SK-N-SH (cell line): ENCODE measurements around the gene POU4F3. TPM values are rescaled to one million over a fixed set of nuclear protein-coding genes. Genes with fewer than 3 reads are reported as not detected.

ENCODE experiments used
- CTCF ChIA-PET: fragments of 300-600, 350-600 bp; formaldehyde crosslinking; extraction: SDS; loops from one replicate; lab custom pipeline; 2021; lab: Yijun Ruan, JAX
- POLR2A ChIA-PET: fragments of 350-600 bp; sonication (Branson Sonifier 250); formaldehyde crosslinking; extraction: SDS; loops from one replicate; lab custom pipeline; 2020; ENCODE audit warnings: antibody characterized with exemption, inconsistent platforms; lab: Yijun Ruan, JAX
- DNase-seq: peaks from one replicate; pipeline ENCODE4 v3.0.0; 2012
- H2AFZ ChIP-seq: fragments of 200-600 bp; sonication (generic); 2 replicates; pipeline ENCODE4 v1.8.1; 2016; ENCODE audit warnings: antibody characterized with exemption, mild to moderate bottlenecking, low read depth
- H3F3A ChIP-seq: fragments of 200-600 bp; sonication (generic); replicated peaks from 2 replicates; pipeline ENCODE3; 2016; ENCODE audit warnings: antibody characterized with exemption, mild to moderate bottlenecking; ENCODE audit not compliant: insufficient read depth
- H3K27ac ChIP-seq, 2 experiments: fragments of 200-500 bp in 1 of 2; fragments of 200-600 bp in 1 of 2; sonication (Bioruptor generic) in 1 of 2; sonication (generic), shearing (Covaris generic) in 1 of 2; 2 replicates each; pipeline versions ENCODE4 v1.5.1 to v1.6.1; 2014 to 2016; ENCODE audit warnings: low read depth in 2 of 2, inconsistent platforms in 1 of 2, low read length in 1 of 2, mild to moderate bottlenecking in 1 of 2, mixed read lengths in 1 of 2
- H3K27me3 ChIP-seq: fragments of 200-600 bp; sonication (generic), shearing (Covaris generic); 2 replicates; pipeline ENCODE4 v1.6.1; 2016; ENCODE audit warnings: mixed run types; ENCODE audit not compliant: insufficient read depth
- H3K36me3 ChIP-seq, 2 experiments: fragments of 200-500 bp in 1 of 2; fragments of 200-600 bp in 1 of 2; sonication (Bioruptor generic) in 1 of 2; sonication (generic) in 1 of 2; replicated peaks in 1 of 2; 2 replicates each; pipeline versions ENCODE3 to v1.5.1; 2014 to 2016; ENCODE audit warnings: low read length in 1 of 2, mild to moderate bottlenecking in 1 of 2; ENCODE audit not compliant: insufficient read depth in 2 of 2, control insufficient read depth in 1 of 2
- H3K4me1 ChIP-seq, 2 experiments: fragments of 200-500 bp in 1 of 2; fragments of 200-600 bp in 1 of 2; sonication (Bioruptor generic) in 1 of 2; sonication (generic), shearing (Covaris generic) in 1 of 2; 2 replicates each; pipeline versions ENCODE4 v1.5.1 to v1.6.1; 2014 to 2016; ENCODE audit warnings: low read depth in 1 of 2, low read length in 1 of 2, mixed run types in 1 of 2; ENCODE audit not compliant: insufficient read depth in 2 of 2, control insufficient read depth in 1 of 2
- H3K4me2 ChIP-seq: fragments of 200-600 bp; sonication (generic), shearing (Covaris generic); 2 replicates; pipeline ENCODE4 v1.6.1; 2017; ENCODE audit warnings: mixed run types
- H3K4me3 ChIP-seq, 2 experiments: fragments of 200-500 bp in 1 of 2; fragments of 200-600 bp in 1 of 2; sonication (Bioruptor generic) in 1 of 2; sonication (generic), shearing (Covaris generic) in 1 of 2; 2 replicates each; pipeline versions ENCODE4 v1.5.1 to v1.8.1; 2014 to 2016; ENCODE audit warnings: low read depth in 2 of 2, inconsistent platforms in 1 of 2, low read length in 1 of 2, mild to moderate bottlenecking in 1 of 2, mixed read lengths in 1 of 2, moderate library complexity in 1 of 2
- H3K79me2 ChIP-seq: fragments of 200-600 bp; sonication (generic); 2 replicates; pipeline ENCODE4 v1.8.1; 2017; ENCODE audit warnings: mild to moderate bottlenecking; ENCODE audit not compliant: insufficient read depth
- H3K9ac ChIP-seq: fragments of 200-600 bp; sonication (generic); 2 replicates; pipeline ENCODE4 v1.6.1; 2017; ENCODE audit warnings: mixed run types
- H3K9me2 ChIP-seq: fragments of 200-600 bp; sonication (generic); 2 replicates; pipeline ENCODE4 v1.6.1; 2017; ENCODE audit warnings: mixed run types
- H3K9me3 ChIP-seq: fragments of 200-600 bp; sonication (generic); 2 replicates; pipeline ENCODE4 v1.6.1; 2017; ENCODE audit warnings: mixed run types, mild to moderate bottlenecking, moderate library complexity
- H4K20me1 ChIP-seq: fragments of 200-600 bp; sonication (generic); 2 replicates; pipeline ENCODE4 v1.6.1; 2017; ENCODE audit warnings: mild to moderate bottlenecking, mixed run types; ENCODE audit not compliant: insufficient read depth
- CHD2 ChIP-seq: fragments of 150-350 bp; IDR thresholded peaks from 2 replicates; pipeline ENCODE4 v1.6.1; 2018; ENCODE audit warnings: low read length; ENCODE audit not compliant: partially characterized antibody
- ELF1 ChIP-seq: IDR thresholded peaks from 2 replicates; pipeline ENCODE4 v1.4.0; 2012
- EZH2phosphoT487 ChIP-seq: fragments of 200-600 bp; sonication (generic); IDR thresholded peaks from 2 replicates; pipeline ENCODE4 v1.6.1; 2017; ENCODE audit warnings: low read depth, mixed run types, mild to moderate bottlenecking, antibody characterized with exemption, moderate library complexity, borderline replicate concordance
- FOSL2 ChIP-seq: IDR thresholded peaks from 2 replicates; pipeline ENCODE4 v1.4.0; 2012; ENCODE audit warnings: low read depth, mild to moderate bottlenecking, moderate library complexity, borderline replicate concordance
- JUND ChIP-seq: IDR thresholded peaks from 2 replicates; pipeline ENCODE4 v1.4.0; 2012
- MEF2A ChIP-seq: IDR thresholded peaks from 2 replicates; pipeline ENCODE4 v1.4.0; 2012; ENCODE audit warnings: low read depth, borderline replicate concordance
- RCOR1 ChIP-seq: fragments of 150-350 bp; IDR thresholded peaks from 2 replicates; pipeline ENCODE4 v1.6.1; 2017; ENCODE audit warnings: antibody characterized with exemption, low read length
- RFX5 ChIP-seq: IDR thresholded peaks from 2 replicates; pipeline ENCODE4 v1.6.1; 2012; ENCODE audit warnings: mild to moderate bottlenecking, improper control_type of control experiment, low read length
- TAF1 ChIP-seq: IDR thresholded peaks from 2 replicates; pipeline ENCODE4 v1.6.1; 2012; ENCODE audit warnings: low read depth, mild to moderate bottlenecking, low read length, moderate library complexity, borderline replicate concordance
- TEAD4 ChIP-seq: IDR thresholded peaks from 2 replicates; pipeline ENCODE4 v1.4.0; 2012; ENCODE audit warnings: mild to moderate bottlenecking, borderline replicate concordance; ENCODE audit not compliant: insufficient read depth
- WGBS: methylation state at CpG from one replicate; pipeline ENCODE4 v1.1.6; 2017; ENCODE audit warnings: low lambda C conversion rate; 5-methylcytosine and 5-hydroxymethylcytosine counted together
- polyA plus RNA-seq, 3 experiments: library from polyadenylated mRNA; depleted of rRNA; stranded (reverse); fragments of >200 nt; gene quantifications; 2 replicates each; pipeline ENCODE4 v1.2.3, GENCODE V29; 2012
- TF ChIP-seq, protein P1 (sequence below): IDR thresholded peaks from 2 replicates; pipeline ENCODE4 v1.6.1; 2012; ENCODE audit warnings: mild to moderate bottlenecking, low read depth, low read length, moderate library complexity
- TF ChIP-seq, protein P2 (sequence below): IDR thresholded peaks from 2 replicates; pipeline ENCODE4; 2012
- TF ChIP-seq, protein P3 (sequence below): fragments of 150-350 bp; IDR thresholded peaks from 2 replicates; pipeline ENCODE4 v1.6.1; 2016; ENCODE audit warnings: mild to moderate bottlenecking, low read depth, low read length
- TF ChIP-seq, protein P4 (sequence below): fragments of 150-350 bp; IDR thresholded peaks from 2 replicates; pipeline ENCODE4 v1.6.1; 2017; ENCODE audit warnings: antibody characterized with exemption, low read length, low read depth, borderline replicate concordance

The POU4F3 gene
- polyA plus RNA-seq, 1 of the 3 experiments (the other 2 are of a cell fraction), result 0.08 TPM

- WGBS, result 40% methylated on average over 34 of the region's 40 CpGs
- no peaks in the 10 kb centered on the region for H3K9me3 ChIP-seq
- H3K9ac ChIP-seq, result no peak overlapping the region
- no peaks in the 10 kb centered on the region for H3K79me2 ChIP-seq
- H3K36me3 ChIP-seq, result no peaks in the 10 kb centered on the region
- no peak overlapping the region for H2AFZ ChIP-seq
- no peaks in the 10 kb centered on the region for H4K20me1 ChIP-seq
- H3F3A ChIP-seq, result no peaks in the 10 kb centered on the region
- no peak overlapping the region for H3K27ac ChIP-seq
- H3K4me2 ChIP-seq, result peak overlapping the region; percentile 23; the same call in 1 of the 2 replicates
- ChIA-PET POLR2A (interaction anchor here (0.6 kb wide), 1 partner anchor 8 kb away, joined by 3 read pairs; no protein-coding TSS in a partner anchor), CTCF (interaction anchor here (1.1 to 1.7 kb wide), 2 partner anchors 33 to 48 kb away, joined by 3 to 6 read pairs; no protein-coding TSS in a partner anchor)
- no peak overlapping the region for H3K4me3 ChIP-seq
- no peaks in the 10 kb centered on the region for H3K9me2 ChIP-seq
- TF ChIP-seq JUND (no peak), TEAD4 (no peak), RCOR1 (no peak), MEF2A (no peak)
- TF ChIP-seq, protein P1, sequence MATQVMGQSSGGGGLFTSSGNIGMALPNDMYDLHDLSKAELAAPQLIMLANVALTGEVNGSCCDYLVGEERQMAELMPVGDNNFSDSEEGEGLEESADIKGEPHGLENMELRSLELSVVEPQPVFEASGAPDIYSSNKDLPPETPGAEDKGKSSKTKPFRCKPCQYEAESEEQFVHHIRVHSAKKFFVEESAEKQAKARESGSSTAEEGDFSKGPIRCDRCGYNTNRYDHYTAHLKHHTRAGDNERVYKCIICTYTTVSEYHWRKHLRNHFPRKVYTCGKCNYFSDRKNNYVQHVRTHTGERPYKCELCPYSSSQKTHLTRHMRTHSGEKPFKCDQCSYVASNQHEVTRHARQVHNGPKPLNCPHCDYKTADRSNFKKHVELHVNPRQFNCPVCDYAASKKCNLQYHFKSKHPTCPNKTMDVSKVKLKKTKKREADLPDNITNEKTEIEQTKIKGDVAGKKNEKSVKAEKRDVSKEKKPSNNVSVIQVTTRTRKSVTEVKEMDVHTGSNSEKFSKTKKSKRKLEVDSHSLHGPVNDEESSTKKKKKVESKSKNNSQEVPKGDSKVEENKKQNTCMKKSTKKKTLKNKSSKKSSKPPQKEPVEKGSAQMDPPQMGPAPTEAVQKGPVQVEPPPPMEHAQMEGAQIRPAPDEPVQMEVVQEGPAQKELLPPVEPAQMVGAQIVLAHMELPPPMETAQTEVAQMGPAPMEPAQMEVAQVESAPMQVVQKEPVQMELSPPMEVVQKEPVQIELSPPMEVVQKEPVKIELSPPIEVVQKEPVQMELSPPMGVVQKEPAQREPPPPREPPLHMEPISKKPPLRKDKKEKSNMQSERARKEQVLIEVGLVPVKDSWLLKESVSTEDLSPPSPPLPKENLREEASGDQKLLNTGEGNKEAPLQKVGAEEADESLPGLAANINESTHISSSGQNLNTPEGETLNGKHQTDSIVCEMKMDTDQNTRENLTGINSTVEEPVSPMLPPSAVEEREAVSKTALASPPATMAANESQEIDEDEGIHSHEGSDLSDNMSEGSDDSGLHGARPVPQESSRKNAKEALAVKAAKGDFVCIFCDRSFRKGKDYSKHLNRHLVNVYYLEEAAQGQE, result peak; percentile 98
- TF ChIP-seq, protein P2, sequence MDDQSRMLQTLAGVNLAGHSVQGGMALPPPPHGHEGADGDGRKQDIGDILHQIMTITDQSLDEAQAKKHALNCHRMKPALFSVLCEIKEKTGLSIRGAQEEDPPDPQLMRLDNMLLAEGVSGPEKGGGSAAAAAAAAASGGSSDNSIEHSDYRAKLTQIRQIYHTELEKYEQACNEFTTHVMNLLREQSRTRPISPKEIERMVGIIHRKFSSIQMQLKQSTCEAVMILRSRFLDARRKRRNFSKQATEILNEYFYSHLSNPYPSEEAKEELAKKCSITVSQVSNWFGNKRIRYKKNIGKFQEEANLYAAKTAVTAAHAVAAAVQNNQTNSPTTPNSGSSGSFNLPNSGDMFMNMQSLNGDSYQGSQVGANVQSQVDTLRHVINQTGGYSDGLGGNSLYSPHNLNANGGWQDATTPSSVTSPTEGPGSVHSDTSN, result no peak
- H3K4me1 ChIP-seq, result peaks cover 0 to 5% of the 10 kb centered on the region in 2 experiments; a peak in 1 of 4 replicates
- DNase-seq, result no peak
- H3K27me3 ChIP-seq, result peaks cover 90% of the 10 kb centered on the region
Observed at GRCh38 chr5:146340260-146341081, 1.8 kb downstream of the POU4F3 start.

- POLR2A ChIA-PET, result no interaction called here
- Histone ChIP-seq H3K9ac (no peak overlapping the region), H3K27me3 (peaks cover 98% of the 10 kb centered on the region), H3K4me1 (peaks cover 0 to 9% of the 10 kb centered on the region in 2 experiments; a peak in 1 of 4 replicates), H3K4me2 (no peak overlapping the region), H3K9me2 (no peaks in the 10 kb centered on the region), H4K20me1 (no peaks in the 10 kb centered on the region), H3K27ac (no peak overlapping the region), H3K79me2 (no peaks in the 10 kb centered on the region), H3F3A (no peaks in the 10 kb centered on the region), H2AFZ (no peak overlapping the region), H3K36me3 (no peaks in the 10 kb centered on the region), H3K9me3 (no peaks in the 10 kb centered on the region), H3K4me3 (no peak overlapping the region)
- TF ChIP-seq RFX5 (no peak), TAF1 (no peak), FOSL2 (no peak), ELF1 (no peak), EZH2phosphoT487 (no peak), CHD2 (no peak)
- TF ChIP-seq, protein P3, sequence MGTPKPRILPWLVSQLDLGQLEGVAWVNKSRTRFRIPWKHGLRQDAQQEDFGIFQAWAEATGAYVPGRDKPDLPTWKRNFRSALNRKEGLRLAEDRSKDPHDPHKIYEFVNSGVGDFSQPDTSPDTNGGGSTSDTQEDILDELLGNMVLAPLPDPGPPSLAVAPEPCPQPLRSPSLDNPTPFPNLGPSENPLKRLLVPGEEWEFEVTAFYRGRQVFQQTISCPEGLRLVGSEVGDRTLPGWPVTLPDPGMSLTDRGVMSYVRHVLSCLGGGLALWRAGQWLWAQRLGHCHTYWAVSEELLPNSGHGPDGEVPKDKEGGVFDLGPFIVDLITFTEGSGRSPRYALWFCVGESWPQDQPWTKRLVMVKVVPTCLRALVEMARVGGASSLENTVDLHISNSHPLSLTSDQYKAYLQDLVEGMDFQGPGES, result no peak
- TF ChIP-seq, protein P2, result no peak
- TF ChIP-seq, protein P4, sequence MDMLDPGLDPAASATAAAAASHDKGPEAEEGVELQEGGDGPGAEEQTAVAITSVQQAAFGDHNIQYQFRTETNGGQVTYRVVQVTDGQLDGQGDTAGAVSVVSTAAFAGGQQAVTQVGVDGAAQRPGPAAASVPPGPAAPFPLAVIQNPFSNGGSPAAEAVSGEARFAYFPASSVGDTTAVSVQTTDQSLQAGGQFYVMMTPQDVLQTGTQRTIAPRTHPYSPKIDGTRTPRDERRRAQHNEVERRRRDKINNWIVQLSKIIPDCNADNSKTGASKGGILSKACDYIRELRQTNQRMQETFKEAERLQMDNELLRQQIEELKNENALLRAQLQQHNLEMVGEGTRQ, result no peak
- no peak for DNase-seq
- CTCF ChIA-PET, result interaction anchor here (0.8 to 1.2 kb wide), 2 partner anchors 11 to 13 kb away, joined by 4 read pairs; no protein-coding TSS in a partner anchor
- 31% methylated on average over 6 of the region's 6 CpGs for WGBS
Observed at GRCh38 chr5:146341854-146342253, 3.2 kb downstream of the POU4F3 start.
